Pancreas (tissue), 10 donors: ENCODE results near the gene ELOF1. TPM values are rescaled to one million over a fixed set of nuclear protein-coding genes. Genes with fewer than 3 reads are reported as not detected.

Experiments
- ATAC-seq, 4 donors: fragments of 200-7000 bp; cut with Tn5 transposase; one replicate each; pipeline versions ENCODE4 v1.8.0 to v1.9.1; 2020; ENCODE audit warnings: mild to moderate bottlenecking in 4 of 4, moderate library complexity in 4 of 4
- DNase-seq, 6 donors: peaks; one replicate each; pipeline ENCODE4 v3.0.0-alpha.2; 2020
- FAIRE-seq: peaks from 2 replicates; lab custom pipeline; 2012; peaks lifted over from hg19 to GRCh38; lab: Jason Lieb, UNC
- H3K27ac ChIP-seq, 4 donors: fragments of 200-600 bp; sonication (generic); 1 replicate in 3 of 4; 2 replicates in 1 of 4; pipeline versions ENCODE4 v1.5.0 to v1.8.0; 2020
- H3K27me3 ChIP-seq, 4 donors: fragments of 200-600 bp; one replicate each; pipeline ENCODE4 v1.8.0; 2021
- H3K36me3 ChIP-seq, 3 donors: fragments of 200-600 bp; sonication (generic) in 1 of 3; one replicate each; pipeline versions ENCODE4 v1.5.0 to v1.8.0; 2020 to 2021
- H3K4me1 ChIP-seq, 3 donors: fragments of 200-600 bp; one replicate each; pipeline ENCODE4 v1.8.0; 2021
- H3K4me3 ChIP-seq, 4 donors: fragments of 200-600 bp; sonication (generic) in 2 of 4; one replicate each; pipeline versions ENCODE4 v1.5.0 to v1.8.0; 2020 to 2021
- H3K9me3 ChIP-seq, 4 donors: fragments of 200-600 bp; one replicate each; pipeline ENCODE4 v1.8.0; 2021
- WGBS, 2 donors: extraction: QIAGEN DNeasy Blood & Tissue Kit; methylation state at CpG; one replicate each; pipeline ENCODE4 v1.1.7; 2013; 5-methylcytosine and 5-hydroxymethylcytosine counted together
- intact Hi-C, 3 donors: fragments of 100-400 bp; cut with DNase I; formaldehyde crosslinking; loops; one replicate each; pipeline versions ENCODE4 v1.11.1 to v1.14.2; 2022
- polyA plus RNA-seq, 2 donors: library from polyadenylated mRNA; stranded (reverse); fragments of 200-250 nt; gene quantifications; one replicate each; pipeline ENCODE4 v1.2.3, GENCODE V29; 2013
- total RNA-seq, 6 donors: library from RNA; stranded (reverse); fragmentation: NEBNext Ultra II Directional in 4 of 6; extraction: Animal tissue kit (Norgen Biotek cat#: 25700) in 4 of 6; gene quantifications; one replicate each; pipeline versions ENCODE4 v1.2.1 to v1.2.4, GENCODE V29; 2021 to 2023
- TF ChIP-seq, protein P1 (sequence below), 4 donors: fragments of 200-600 bp; sonication (generic) in 3 of 4; IDR thresholded peaks; one replicate each; pipeline versions ENCODE4 v1.5.0 to v1.8.0; 2021; ENCODE audit warnings: antibody characterized with exemption in 4 of 4
- donor health status: healthy with polysubstance abuse.
- donor health status: DM: no; HTN: no; CAD: no; lungs with moderate emphysema.
- donor health status: DM: no; HTN: no; CAD: no.
- donor health status: control.
- donor health status: control.
- donor health status: Bipolar disorder and iron deficiency.
- donor health status: DM: yes; HTN: yes; CAD: no.
- donor health status: DM: no; HTN: no; CAD: no.
- donor health status: DM: no; HTN: no; CAD: no.
- donor health status: DM: yes; HTN: yes; CAD: no.

The ELOF1 gene
- total and polyA plus RNA-seq, 8 donors: 25.0 to 63.4 (median 33.5) TPM

DNA sequence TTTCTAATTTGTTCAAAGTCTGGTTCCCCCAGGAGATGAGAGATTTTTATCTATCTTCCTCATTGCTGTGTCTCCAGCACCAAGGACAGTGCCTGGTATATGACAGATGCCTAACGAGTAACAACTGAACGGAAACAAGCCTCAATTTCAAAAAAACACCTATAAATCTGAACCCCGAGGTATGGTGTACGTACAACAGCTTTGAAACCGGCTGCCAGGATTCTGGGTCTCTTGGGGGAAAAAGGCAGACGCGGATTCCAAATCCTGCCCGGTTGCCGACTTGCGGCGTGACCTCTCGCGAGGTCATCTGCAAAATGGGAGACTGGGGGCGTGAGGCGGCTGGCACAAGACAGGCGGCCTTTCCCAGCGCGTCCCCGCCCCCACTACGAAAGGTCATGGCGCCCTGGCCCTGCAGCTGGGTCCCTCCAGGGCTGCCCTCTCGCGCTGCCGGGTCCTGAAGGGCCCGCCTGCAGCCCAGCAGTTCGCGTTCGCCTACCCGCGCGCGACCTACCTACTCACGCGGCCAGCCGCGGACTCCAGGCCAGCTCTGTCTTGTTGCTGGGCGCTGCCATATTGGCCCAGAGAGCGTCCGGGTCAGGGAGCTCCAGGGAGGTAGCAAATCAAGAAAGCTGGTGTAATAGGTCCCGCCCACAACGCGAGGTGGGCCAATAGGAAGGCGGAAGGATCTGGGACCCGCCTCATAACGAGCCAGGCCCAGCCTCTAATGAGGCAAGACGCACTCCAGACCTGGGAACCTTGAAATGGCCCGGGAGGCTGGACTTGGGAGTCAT, 30.3 kb downstream of the ELOF1 start, which contains the start of gene ECSIT:
Gene ECSIT, minus strand, starts transcription at position 584 of the 791 bp plus-strand sequence. CDS start 9,964 bp downstream, outside the sequence.
- Histone ChIP-seq H3K27me3 (no peaks in the 10 kb centered on the region), H3K4me1 (peaks cover 8 to 11% (median 10%) of the 10 kb centered on the region in 3 donors), H3K27ac (peak within 1 kb of the TSS; percentile 83 to 89 (median 85)), H3K36me3 (no peaks in the 10 kb centered on the region), H3K9me3 (no peaks in the 10 kb centered on the region), H3K4me3 (peak within 1 kb of the TSS; percentile 66 to 82 (median 76))
- FAIRE-seq (peak; percentile 94), ATAC-seq (peak; percentile 98 to 99 (median 98)), DNase-seq (peak; percentile 91 to 99 (median 98))
- intact Hi-C loops: no loop called here
- 0% methylated on average over 35 to 47 of the region's 47 CpGs for WGBS, 2 donors
- TF ChIP-seq, protein P1, sequence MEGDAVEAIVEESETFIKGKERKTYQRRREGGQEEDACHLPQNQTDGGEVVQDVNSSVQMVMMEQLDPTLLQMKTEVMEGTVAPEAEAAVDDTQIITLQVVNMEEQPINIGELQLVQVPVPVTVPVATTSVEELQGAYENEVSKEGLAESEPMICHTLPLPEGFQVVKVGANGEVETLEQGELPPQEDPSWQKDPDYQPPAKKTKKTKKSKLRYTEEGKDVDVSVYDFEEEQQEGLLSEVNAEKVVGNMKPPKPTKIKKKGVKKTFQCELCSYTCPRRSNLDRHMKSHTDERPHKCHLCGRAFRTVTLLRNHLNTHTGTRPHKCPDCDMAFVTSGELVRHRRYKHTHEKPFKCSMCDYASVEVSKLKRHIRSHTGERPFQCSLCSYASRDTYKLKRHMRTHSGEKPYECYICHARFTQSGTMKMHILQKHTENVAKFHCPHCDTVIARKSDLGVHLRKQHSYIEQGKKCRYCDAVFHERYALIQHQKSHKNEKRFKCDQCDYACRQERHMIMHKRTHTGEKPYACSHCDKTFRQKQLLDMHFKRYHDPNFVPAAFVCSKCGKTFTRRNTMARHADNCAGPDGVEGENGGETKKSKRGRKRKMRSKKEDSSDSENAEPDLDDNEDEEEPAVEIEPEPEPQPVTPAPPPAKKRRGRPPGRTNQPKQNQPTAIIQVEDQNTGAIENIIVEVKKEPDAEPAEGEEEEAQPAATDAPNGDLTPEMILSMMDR (IDR thresholded peaks at IDR 0.05): peak in 1 of 4 donors; percentile 12

DNA sequence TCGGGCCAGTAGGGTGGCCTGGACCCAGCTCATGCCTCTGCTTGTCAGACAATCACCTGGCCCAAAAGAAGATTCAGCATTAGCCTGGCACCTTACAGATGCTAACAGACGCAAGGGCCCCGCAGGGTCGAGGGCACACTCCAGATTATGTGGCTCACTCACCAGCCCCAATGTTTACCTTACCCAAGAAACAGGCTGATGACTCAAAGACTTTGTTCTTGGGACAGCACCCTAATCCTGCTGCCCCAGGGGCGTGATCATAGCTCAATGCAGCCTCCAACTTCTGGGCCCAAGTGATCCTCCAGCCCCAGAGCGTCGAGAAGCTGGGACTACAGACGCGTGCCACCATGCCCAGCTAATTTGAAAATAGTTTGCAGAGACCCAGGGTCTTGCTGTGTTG, 39.9 kb downstream of the ELOF1 start:
- TF ChIP-seq, protein P1 (IDR thresholded peaks at IDR 0.05): no peak
- Histone ChIP-seq H3K9me3 (no peaks in the 10 kb centered on the region), H3K4me1 (no peaks in the 10 kb centered on the region), H3K36me3 (peaks cover 0 to 10% (median 0%) of the 10 kb centered on the region in 3 donors), H3K27ac (no peak overlapping the region), H3K27me3 (no peaks in the 10 kb centered on the region), H3K4me3 (no peak overlapping the region)
- ATAC-seq (no peak), FAIRE-seq (no peak), DNase-seq (no peak)
- intact Hi-C loops: no loop called here
- 89 to 90% methylated on average over 9 of the region's 9 CpGs for WGBS, 2 donors

DNA sequence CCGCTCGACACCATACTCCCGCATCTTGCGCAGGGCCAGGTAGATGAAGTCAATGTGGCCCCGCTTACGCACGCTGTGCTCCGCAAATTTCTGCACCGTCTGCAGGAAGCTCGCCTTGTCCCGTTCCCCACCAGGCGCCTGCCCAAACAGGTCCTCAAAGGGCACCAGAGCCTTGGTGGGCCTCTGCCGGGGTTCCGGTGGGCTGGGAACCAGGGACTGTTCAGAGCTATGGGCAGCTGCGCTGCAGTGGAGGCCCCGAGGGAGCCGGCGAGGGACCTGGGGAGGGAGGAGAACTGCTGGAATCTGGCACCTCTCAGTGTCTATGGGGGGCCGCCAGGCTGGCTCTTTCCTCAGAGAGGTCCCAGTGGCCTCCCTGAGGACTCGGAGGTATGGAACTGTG, 45.1 kb downstream of the ELOF1 start:
- 94 to 95% methylated on average over 20 of the region's 20 CpGs for WGBS, 2 donors
- Histone ChIP-seq H3K27me3 (no peaks in the 10 kb centered on the region), H3K4me3 (no peak overlapping the region), H3K27ac (no peak overlapping the region), H3K9me3 (no peaks in the 10 kb centered on the region), H3K36me3 (peaks cover 0 to 3% (median 0%) of the 10 kb centered on the region in 3 donors), H3K4me1 (no peaks in the 10 kb centered on the region)
- FAIRE-seq: no peak
- intact Hi-C loops: no loop called here
- TF ChIP-seq, protein P1 (IDR thresholded peaks at IDR 0.05): no peak
- ATAC-seq: no peak
- no peak for DNase-seq

DNA sequence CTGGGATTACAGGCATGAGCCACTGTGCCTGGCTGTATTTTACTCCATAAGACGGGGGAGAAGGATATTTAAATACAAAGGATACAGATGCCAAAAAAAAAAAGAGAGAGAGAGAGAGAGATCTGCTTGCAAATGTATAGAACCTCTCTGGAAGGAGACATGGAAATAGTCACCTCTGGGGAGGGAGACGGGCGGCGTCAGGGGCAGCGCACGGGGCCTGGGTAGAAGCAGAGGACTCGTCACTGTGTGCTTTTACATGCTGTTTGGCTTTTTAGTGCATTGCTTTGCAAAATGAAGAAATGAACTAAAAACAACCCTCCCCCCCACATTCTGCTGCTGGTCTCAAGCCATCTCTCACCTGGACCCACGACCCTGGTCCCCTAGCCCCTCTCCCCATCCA, 48.6 kb downstream of the ELOF1 start:
- H3K4me1 ChIP-seq: no peaks in the 10 kb centered on the region
- TF ChIP-seq, protein P1 (IDR thresholded peaks at IDR 0.05): no peak
- no peak for DNase-seq
- no peak for ATAC-seq
- intact Hi-C loops: no loop called here
- H3K4me3 ChIP-seq: no peak overlapping the region
- no peaks in the 10 kb centered on the region for H3K9me3 ChIP-seq
- H3K36me3 ChIP-seq: no peaks in the 10 kb centered on the region
- 95 to 96% methylated on average over 8 of the region's 8 CpGs for WGBS, 2 donors
- FAIRE-seq: no peak
- no peaks in the 10 kb centered on the region for H3K27me3 ChIP-seq
- no peak overlapping the region for H3K27ac ChIP-seq
